HFF-Myc (cell line): ENCODE measurements around the gene HMGXB4.

Source experiments
- DNase-seq: peaks from one replicate; pipeline ENCODE4 v3.0.0-alpha.2; 2011; ENCODE audit warnings: low read depth; ENCODE audit errors: extremely low read depth
- H3K4me3 ChIP-seq: replicated peaks from 2 replicates; pipeline ENCODE4 v1.5.1; 2011; ENCODE audit warnings: low read depth, mild to moderate bottlenecking, control low read depth, low read length
- CTCF ChIP-seq: IDR thresholded peaks from 2 replicates; pipeline ENCODE4 v1.5.1; 2012; ENCODE audit warnings: mild to moderate bottlenecking, low read depth, low read length, control low read depth; ENCODE audit errors: missing control alignments

Gene HMGXB4

DNA sequence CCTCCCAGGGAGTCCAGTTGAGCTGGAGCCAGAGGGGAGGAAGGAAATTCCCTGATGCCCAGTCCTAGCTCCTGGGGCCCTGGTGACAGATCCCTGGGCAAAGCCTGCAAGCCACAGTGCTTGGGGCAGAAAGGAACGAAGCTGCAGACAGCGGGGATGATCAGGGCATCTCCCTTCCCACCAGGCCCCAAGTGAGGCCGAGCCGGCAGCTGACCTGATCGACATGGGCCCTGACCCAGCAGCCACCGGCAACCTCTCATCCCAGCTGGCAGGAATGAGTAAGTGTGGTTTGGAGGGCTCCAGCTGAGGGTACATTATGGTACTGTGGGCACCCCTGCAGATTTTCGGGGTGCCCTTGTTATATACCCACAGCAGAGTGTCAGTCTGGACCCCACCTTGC is 75.9 kb downstream of the HMGXB4 start:
- TF ChIP-seq CTCF: no peak
- H3K4me3 ChIP-seq: no peak overlapping the region
- DNase-seq: no peak

DNA sequence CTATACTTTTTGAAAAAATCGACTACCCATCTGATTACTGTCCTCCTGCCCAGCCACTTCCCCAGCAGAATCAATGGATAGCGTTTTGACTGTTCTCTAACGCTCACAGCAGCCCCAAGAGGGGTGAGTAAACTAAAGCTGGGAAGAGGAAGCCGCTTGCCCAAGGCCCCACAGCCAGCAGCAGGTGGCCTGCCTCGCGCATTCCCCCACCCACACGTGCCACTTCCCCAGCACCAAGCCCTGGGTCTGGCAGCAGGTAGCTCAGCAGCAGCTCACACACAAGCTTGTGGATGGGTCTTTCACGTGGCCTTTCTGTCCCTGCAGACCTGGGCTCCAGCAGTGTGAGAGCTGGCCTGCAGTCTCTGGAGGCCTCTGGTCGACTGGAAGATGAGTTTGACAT is 76.7 kb downstream of the HMGXB4 start:
- DNase-seq: no peak
- H3K4me3 ChIP-seq: no peak overlapping the region
- no peak for TF ChIP-seq CTCF

DNA sequence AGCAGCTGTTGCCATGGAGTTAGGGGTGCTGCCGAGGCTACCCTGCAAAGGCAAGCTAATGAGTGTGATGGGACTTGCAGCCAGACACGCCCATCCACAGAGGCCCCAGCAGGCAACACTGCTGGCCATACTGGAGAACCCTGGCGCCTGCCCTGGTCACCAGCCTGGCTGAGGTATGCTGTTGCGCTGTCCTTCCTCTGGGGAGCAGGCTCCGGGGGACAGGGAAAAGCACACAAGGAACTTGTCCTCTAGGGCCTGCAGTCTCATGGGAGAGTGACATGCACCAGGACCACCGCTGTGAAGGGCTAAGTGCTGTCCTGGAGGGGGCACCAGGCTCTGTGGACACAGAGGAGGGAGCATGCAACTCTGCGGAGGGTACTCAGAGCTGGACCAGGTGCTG is 78.2 kb downstream of the HMGXB4 start:
- H3K4me3 ChIP-seq: no peak overlapping the region
- TF ChIP-seq CTCF: no peak
- no peak for DNase-seq

DNA sequence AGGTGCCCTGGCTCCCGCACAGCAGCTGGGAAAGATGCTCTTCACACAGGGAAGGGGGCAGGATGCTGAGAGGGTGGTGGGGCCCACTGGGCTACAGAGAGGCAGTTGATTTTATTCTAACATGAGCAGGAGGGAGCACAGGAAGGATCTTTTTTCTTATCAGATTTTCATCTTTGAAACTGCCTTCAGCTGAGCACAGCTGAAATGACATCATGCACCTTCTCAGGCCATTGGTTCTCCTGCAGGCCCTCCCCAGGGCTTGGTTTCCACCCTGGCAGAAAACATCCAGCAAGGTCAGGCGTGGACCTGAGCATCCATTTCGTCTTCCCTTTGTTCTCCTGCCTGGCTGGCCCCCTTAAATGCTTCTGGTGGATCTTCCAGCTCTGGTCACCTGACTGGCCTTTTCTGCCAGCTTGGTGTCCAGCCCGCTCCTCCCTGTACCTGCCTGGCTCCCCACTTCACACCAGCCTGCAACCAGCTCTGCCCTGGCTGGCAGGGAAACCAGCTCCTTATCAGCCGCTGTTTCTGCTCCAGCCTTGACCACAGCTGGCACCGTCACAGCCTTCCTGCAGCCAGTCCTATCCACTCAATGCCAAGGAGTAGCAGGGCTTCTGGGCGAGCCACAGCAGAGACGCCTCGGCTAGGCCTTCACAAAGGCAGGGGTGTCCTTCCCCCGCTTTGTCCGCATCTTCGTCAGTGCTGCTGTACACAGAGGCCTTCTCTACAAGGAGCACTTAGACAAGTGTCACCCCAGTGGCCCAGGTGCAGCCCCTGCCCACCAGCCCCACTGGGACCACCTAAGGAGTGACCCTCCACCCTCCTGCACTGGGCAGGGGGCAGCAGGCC is 78.9 kb downstream of the HMGXB4 start:
- no peak overlapping the region for H3K4me3 ChIP-seq
- no peak for TF ChIP-seq CTCF
- DNase-seq: no peak

- TF ChIP-seq CTCF: no peak
- DNase-seq: no peak
- H3K4me3 ChIP-seq: no peak overlapping the region
Observed at GRCh38 chr22:35337932-35338331, 80.6 kb downstream of the HMGXB4 start.

DNA sequence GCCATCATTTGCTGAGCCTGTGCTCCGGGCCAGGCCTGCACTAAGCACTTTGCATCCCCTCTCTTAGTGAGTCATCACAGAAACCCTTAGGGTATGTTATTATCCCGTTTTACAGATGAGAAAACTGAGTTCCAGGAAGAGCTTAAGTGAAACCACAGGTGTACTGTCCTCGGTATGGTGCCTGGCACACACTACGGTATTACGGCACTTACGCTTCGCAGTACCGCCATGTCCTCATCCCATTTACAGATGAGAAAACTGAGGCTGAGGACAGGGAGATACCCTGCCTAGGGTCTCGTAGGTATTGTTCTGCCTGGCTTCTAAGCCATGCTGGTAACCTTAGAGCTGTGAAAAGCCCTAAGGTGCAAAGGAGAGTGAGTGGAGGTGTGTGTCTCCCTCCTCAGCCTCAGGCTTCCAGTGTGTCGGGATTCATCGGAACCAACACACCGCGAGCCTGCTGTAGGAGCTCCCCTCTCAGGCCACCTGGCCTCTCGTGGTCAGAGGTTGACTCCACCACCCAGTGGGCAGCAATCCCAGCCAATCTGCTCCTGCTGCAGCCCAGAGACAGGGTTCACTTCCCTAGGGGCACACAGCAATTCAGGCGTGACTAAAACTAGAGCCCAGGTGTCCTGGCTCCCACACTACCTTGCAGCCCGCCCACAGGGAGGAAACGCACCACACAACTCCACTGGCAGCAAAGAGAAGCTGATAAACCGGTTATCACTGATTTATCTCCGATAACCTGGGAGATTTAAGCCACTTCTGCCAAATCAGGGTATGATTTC is 84.0 kb downstream of the HMGXB4 start:
- DNase-seq: no peak
- TF ChIP-seq CTCF: no peak
- no peak overlapping the region for H3K4me3 ChIP-seq
